Measurements from ENCODE around the gene SH3GLB2. TPM values are rescaled to one million over a fixed set of nuclear protein-coding genes. Genes with fewer than 3 reads are reported as not detected.

Gene SH3GLB2
- total RNA-seq, 2 donors from 2014 or later: 86.9 to 98.1 TPM

DNA sequence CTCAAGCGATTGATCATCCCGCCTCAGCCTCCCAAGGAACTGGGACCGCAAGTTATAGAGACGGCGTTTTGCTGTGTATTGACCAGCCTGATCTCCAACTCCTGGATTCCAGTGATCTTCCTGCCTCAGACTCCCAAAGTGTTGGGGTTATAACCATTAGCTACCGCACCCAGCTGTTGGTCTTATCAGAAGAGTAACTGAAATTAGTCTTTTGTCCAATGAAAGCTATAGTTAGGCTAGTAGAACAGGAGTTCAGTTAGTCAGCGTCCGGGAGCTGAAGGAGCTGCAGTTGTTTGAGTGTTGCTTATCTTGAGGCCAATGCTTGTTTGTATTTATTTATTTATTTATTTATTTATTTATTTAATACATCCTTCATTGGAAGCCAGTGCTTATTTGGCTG lies 5.1 kb upstream of the SH3GLB2 start:
- H3K4me1 ChIP-seq (ENCODE audit: control insufficient read depth, insufficient read depth, low read length): peaks cover 7% of the 10 kb centered on the region
- no peak overlapping the region for H3K4me3 ChIP-seq (ENCODE audit: low read length)
- H3K27me3 Mint-ChIP-seq (ENCODE audit: insufficient read depth): no peaks in the 10 kb centered on the region
- no peak overlapping the region for H3K27ac Mint-ChIP-seq
- no peak for DNase-seq
- H3K36me3 ChIP-seq (ENCODE audit: control insufficient read depth, insufficient read depth, low read length): no peaks in the 10 kb centered on the region
- no peaks in the 10 kb centered on the region for H3K27me3 ChIP-seq (ENCODE audit: control insufficient read depth, insufficient read depth, low read length, poor library complexity, severe bottlenecking)
- no peaks in the 10 kb centered on the region for H3K36me3 Mint-ChIP-seq (ENCODE audit: low read depth)
- no peak overlapping the region for H3K9ac ChIP-seq (ENCODE audit: extremely low read depth, low read length, poor library complexity, severe bottlenecking)
- no peaks in the 10 kb centered on the region for H3K9me3 ChIP-seq (ENCODE audit: control insufficient read depth, low read length)
- TF ChIP-seq, protein P1, sequence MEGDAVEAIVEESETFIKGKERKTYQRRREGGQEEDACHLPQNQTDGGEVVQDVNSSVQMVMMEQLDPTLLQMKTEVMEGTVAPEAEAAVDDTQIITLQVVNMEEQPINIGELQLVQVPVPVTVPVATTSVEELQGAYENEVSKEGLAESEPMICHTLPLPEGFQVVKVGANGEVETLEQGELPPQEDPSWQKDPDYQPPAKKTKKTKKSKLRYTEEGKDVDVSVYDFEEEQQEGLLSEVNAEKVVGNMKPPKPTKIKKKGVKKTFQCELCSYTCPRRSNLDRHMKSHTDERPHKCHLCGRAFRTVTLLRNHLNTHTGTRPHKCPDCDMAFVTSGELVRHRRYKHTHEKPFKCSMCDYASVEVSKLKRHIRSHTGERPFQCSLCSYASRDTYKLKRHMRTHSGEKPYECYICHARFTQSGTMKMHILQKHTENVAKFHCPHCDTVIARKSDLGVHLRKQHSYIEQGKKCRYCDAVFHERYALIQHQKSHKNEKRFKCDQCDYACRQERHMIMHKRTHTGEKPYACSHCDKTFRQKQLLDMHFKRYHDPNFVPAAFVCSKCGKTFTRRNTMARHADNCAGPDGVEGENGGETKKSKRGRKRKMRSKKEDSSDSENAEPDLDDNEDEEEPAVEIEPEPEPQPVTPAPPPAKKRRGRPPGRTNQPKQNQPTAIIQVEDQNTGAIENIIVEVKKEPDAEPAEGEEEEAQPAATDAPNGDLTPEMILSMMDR (conservative IDR thresholded peaks at IDR 0.05): no peak
- WGBS, 2 experiments (ENCODE audit: insufficient coverage in 1 of 2, insufficient read length in 1 of 2): 88 to 95% methylated on average over 5 to 8 of the region's 8 CpGs
- H3K27ac ChIP-seq (ENCODE audit: low read depth, low read length): no peak overlapping the region
- H3K9me3 Mint-ChIP-seq: no peaks in the 10 kb centered on the region
- H3K4me1 Mint-ChIP-seq: peaks cover 18% of the 10 kb centered on the region
- H3K4me3 Mint-ChIP-seq: no peak overlapping the region

DNA sequence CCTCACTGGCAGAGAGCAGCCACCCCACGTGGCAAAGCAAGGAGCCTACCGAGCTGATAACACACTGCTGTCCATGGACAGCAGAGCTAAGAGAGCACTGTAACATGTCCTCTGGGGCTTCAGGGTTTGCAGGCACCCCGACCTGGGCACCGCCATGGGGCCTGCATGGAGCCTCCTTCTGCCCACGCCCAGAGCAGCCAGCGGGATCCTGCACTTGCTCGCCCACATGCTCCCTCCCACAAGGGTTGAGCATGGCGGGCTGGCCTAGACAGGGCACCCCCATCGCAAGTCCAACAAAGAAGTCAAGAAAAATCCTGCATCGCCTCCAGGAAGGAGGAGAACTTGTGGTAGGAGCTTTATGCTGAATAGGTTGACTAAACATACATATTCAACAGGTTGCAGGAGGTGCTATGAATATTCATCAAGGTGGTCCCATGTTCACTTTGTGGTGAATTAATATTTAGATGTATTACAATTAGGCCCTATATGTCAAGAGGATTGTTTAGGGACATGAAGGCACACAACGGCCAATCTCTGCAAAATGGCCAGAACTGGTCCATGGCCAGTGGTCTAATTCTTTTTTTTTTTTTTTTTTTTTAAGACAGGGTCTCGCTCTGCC lies 4.5 kb upstream of the SH3GLB2 start:
- peaks cover 13% of the 10 kb centered on the region for H3K4me1 Mint-ChIP-seq
- Histone ChIP-seq H3K27ac (ENCODE audit: low read depth, low read length) (no peak overlapping the region), H3K9me3 (ENCODE audit: control insufficient read depth, low read length) (no peaks in the 10 kb centered on the region), H3K36me3 (ENCODE audit: control insufficient read depth, insufficient read depth, low read length) (no peaks in the 10 kb centered on the region), H3K9ac (ENCODE audit: extremely low read depth, low read length, poor library complexity, severe bottlenecking) (no peak overlapping the region), H3K4me3 (ENCODE audit: low read length) (no peak overlapping the region), H3K4me1 (ENCODE audit: control insufficient read depth, insufficient read depth, low read length) (peaks cover 5% of the 10 kb centered on the region), H3K27me3 (ENCODE audit: control insufficient read depth, insufficient read depth, low read length, poor library complexity, severe bottlenecking) (no peaks in the 10 kb centered on the region)
- no peak overlapping the region for H3K27ac Mint-ChIP-seq
- DNase-seq: no peak
- H3K4me3 Mint-ChIP-seq: no peak overlapping the region
- TF ChIP-seq, protein P1 (conservative IDR thresholded peaks at IDR 0.05): no peak
- 89 to 96% methylated on average over 6 to 12 of the region's 12 CpGs for WGBS, 2 experiments (ENCODE audit: insufficient coverage in 1 of 2, insufficient read length in 1 of 2)
- H3K27me3 Mint-ChIP-seq (ENCODE audit: insufficient read depth): no peaks in the 10 kb centered on the region
- H3K36me3 Mint-ChIP-seq (ENCODE audit: low read depth): no peaks in the 10 kb centered on the region
- H3K9me3 Mint-ChIP-seq: no peaks in the 10 kb centered on the region

DNA sequence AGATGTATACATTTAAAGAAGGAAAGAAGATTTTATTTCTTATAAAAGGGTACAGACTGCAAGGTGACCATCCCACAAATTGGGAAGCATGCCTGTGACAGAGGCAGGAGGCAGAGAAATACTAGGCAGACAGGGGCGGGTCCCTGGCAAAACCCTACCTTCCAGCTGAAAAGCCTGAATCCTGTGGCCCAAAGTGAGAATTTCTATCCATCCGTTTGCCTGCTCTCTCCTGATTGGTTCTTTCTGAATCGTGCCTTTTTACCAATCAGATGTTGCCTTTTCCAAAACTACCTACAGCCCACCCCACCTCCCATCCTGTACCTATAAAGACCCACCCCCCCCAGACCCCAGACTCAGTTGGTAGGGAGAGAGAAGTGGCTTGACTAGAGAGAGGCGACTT lies 3.4 kb upstream of the SH3GLB2 start:
- Histone ChIP-seq H3K4me1 (ENCODE audit: control insufficient read depth, insufficient read depth, low read length) (no peaks in the 10 kb centered on the region), H3K9me3 (ENCODE audit: control insufficient read depth, low read length) (no peaks in the 10 kb centered on the region), H3K4me3 (ENCODE audit: low read length) (no peak overlapping the region), H3K36me3 (ENCODE audit: control insufficient read depth, insufficient read depth, low read length) (no peaks in the 10 kb centered on the region), H3K9ac (ENCODE audit: extremely low read depth, low read length, poor library complexity, severe bottlenecking) (no peak overlapping the region), H3K27me3 (ENCODE audit: control insufficient read depth, insufficient read depth, low read length, poor library complexity, severe bottlenecking) (no peaks in the 10 kb centered on the region), H3K27ac (ENCODE audit: low read depth, low read length) (no peak overlapping the region)
- DNase-seq: no peak
- Mint-ChIP-seq H3K36me3 (ENCODE audit: low read depth) (no peaks in the 10 kb centered on the region), H3K27ac (no peak overlapping the region), H3K4me1 (peaks cover 10% of the 10 kb centered on the region), H3K4me3 (no peak overlapping the region), H3K9me3 (no peaks in the 10 kb centered on the region), H3K27me3 (ENCODE audit: insufficient read depth) (no peaks in the 10 kb centered on the region)
- TF ChIP-seq, protein P1 (conservative IDR thresholded peaks at IDR 0.05): no peak
- WGBS, 2 experiments (ENCODE audit: insufficient coverage in 1 of 2, insufficient read length in 1 of 2): 82 to 90% methylated on average over 2 to 4 of the region's 4 CpGs

Data from endodermal cell (in vitro differentiated cells).